SK-N-SH treated with all-trans-retinoic acid at 6 μM for 48 hours (cell line): Measurements from ENCODE around the gene MAN1A2.

Source experiments
- ARNTL ChIP-seq: fragments of 450-650 bp; formaldehyde crosslinking; IDR thresholded peaks from 2 replicates; pipeline ENCODE4 v1.5.0; 2020; ENCODE audit warnings: low read depth, mild to moderate bottlenecking, moderate library complexity, borderline replicate concordance
- CSRNP3 ChIP-seq: fragments of 250-450 bp; sonication (Bioruptor Pico); IDR thresholded peaks from 2 replicates; pipeline ENCODE4 v1.5.1; 2021; ENCODE audit warnings: mild to moderate bottlenecking, moderate library complexity
- GLIS3 ChIP-seq: fragments of 250-450 bp; sonication (Bioruptor Pico); IDR thresholded peaks from 2 replicates; pipeline ENCODE4 v1.5.0; 2020; ENCODE audit warnings: mild to moderate bottlenecking, moderate library complexity
- OSR1 ChIP-seq: fragments of 250-450 bp; sonication (Bioruptor Pico); IDR thresholded peaks from 2 replicates; pipeline ENCODE4 v1.8.0; 2022; ENCODE audit warnings: moderate library complexity, mild to moderate bottlenecking, inconsistent platforms
- POU6F1 ChIP-seq: fragments of 250-450 bp; sonication (Bioruptor Pico); IDR thresholded peaks from 2 replicates; pipeline ENCODE4 v1.8.0; 2021; ENCODE audit warnings: low read depth, mild to moderate bottlenecking, moderate library complexity, borderline replicate concordance
- PPARA ChIP-seq: fragments of 250-450 bp; sonication (Bioruptor Pico); IDR thresholded peaks from 2 replicates; pipeline ENCODE4 v1.5.0; 2020; ENCODE audit warnings: mild to moderate bottlenecking, borderline replicate concordance
- TCF4 ChIP-seq: fragments of 250-450 bp; sonication (Bioruptor Pico); IDR thresholded peaks from 2 replicates; pipeline ENCODE4 v1.8.0; 2021; ENCODE audit warnings: mild to moderate bottlenecking, moderate library complexity, borderline replicate concordance
- TSHZ2 ChIP-seq: fragments of 250-450 bp; sonication (Bioruptor Pico); IDR thresholded peaks from 2 replicates; pipeline ENCODE4 v1.5.0; 2020; ENCODE audit warnings: mild to moderate bottlenecking, moderate library complexity
- ZC3H10 ChIP-seq: fragments of 250-450 bp; sonication (Bioruptor Pico); IDR thresholded peaks from 2 replicates; pipeline ENCODE4 v1.5.1; 2021; ENCODE audit warnings: mild to moderate bottlenecking, moderate library complexity
- ZFP3 ChIP-seq: fragments of 250-450 bp; sonication (Bioruptor Pico); IDR thresholded peaks from 2 replicates; pipeline ENCODE4 v1.5.0; 2020; ENCODE audit warnings: mild to moderate bottlenecking, moderate library complexity
- ZFP30 ChIP-seq: fragments of 450-650 bp; formaldehyde crosslinking; IDR thresholded peaks from 2 replicates; pipeline ENCODE4 v1.5.0; 2022; ENCODE audit warnings: mild to moderate bottlenecking, moderate library complexity
- ZNF70 ChIP-seq: fragments of 450-650 bp; formaldehyde crosslinking; IDR thresholded peaks from 2 replicates; pipeline ENCODE4 v1.5.0; 2020; ENCODE audit warnings: mild to moderate bottlenecking, moderate library complexity
- ZNF8 ChIP-seq: fragments of 450-650 bp; formaldehyde crosslinking; IDR thresholded peaks from 2 replicates; pipeline ENCODE4 v1.5.0; 2020; ENCODE audit warnings: mild to moderate bottlenecking, moderate library complexity
- TF ChIP-seq, protein P1 (sequence below): fragments of 250-450 bp; sonication (Bioruptor Pico); IDR thresholded peaks from 2 replicates; pipeline ENCODE4 v1.8.0; 2020; ENCODE audit warnings: mild to moderate bottlenecking, moderate library complexity, borderline replicate concordance

DNA sequence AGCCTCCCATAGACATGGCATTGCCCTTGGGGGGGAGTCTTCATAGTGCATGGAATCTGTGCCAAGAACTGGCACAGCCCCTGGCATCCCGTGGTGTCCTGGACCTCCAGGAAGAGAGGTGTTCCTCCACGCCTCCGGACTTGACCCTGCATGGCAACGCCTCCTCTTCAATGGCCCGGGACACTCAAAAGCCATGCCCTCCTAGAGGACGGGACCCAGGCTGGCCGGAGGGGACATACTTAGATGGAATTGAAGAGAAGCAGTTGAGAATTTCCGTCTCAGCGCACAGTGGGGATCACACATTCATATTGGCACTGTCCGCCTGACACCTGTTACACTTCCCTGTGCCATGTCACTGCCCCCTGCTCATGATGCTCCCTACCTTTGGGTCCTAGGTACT is 200.2 kb downstream of the MAN1A2 start:
- no peak for TF ChIP-seq ARNTL
- TF ChIP-seq ZFP3 (CRISPR knock-in tag): no peak
- TF ChIP-seq ZFP30 (CRISPR knock-in tag): no peak
- no peak for TF ChIP-seq ZC3H10
- no peak for TF ChIP-seq GLIS3 (CRISPR knock-in tag)
- TF ChIP-seq ZNF8: no peak
- no peak for TF ChIP-seq PPARA (CRISPR knock-in tag)
- TF ChIP-seq, protein P1, sequence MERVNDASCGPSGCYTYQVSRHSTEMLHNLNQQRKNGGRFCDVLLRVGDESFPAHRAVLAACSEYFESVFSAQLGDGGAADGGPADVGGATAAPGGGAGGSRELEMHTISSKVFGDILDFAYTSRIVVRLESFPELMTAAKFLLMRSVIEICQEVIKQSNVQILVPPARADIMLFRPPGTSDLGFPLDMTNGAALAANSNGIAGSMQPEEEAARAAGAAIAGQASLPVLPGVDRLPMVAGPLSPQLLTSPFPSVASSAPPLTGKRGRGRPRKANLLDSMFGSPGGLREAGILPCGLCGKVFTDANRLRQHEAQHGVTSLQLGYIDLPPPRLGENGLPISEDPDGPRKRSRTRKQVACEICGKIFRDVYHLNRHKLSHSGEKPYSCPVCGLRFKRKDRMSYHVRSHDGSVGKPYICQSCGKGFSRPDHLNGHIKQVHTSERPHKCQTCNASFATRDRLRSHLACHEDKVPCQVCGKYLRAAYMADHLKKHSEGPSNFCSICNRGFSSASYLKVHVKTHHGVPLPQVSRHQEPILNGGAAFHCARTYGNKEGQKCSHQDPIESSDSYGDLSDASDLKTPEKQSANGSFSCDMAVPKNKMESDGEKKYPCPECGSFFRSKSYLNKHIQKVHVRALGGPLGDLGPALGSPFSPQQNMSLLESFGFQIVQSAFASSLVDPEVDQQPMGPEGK (CRISPR knock-in tag): no peak
- no peak for TF ChIP-seq CSRNP3 (CRISPR knock-in tag)
- TF ChIP-seq TSHZ2 (CRISPR knock-in tag): no peak
- no peak for TF ChIP-seq TCF4 (CRISPR knock-in tag)
- no peak for TF ChIP-seq OSR1 (CRISPR knock-in tag)
- TF ChIP-seq POU6F1 (CRISPR knock-in tag): no peak
- TF ChIP-seq ZNF70 (CRISPR knock-in tag): no peak
